Stimulated activated CD4-positive, alpha-beta T cell treated with anti-CD3 and anti-CD28 coated beads, TNF-alpha, amount 100 ng/mL, for 24 hours (primary cell): Measurements from ENCODE around the gene RRH.
"Not testable (repeated sequence)": the region's sequence is repeated elsewhere in the genome, so short reads cannot be mapped to it uniquely, and the experiment has no call there.

Source experiments
- DNase-seq, 3 experiments: peaks; one replicate each; pipeline ENCODE4 v3.0.0-alpha.2; 2020; ENCODE audit warnings: low read depth in 3 of 3

The RRH gene

GRCh38 chr4:109827672-109828071 is at the start of gene RRH:
Gene RRH (plus strand): TSS chr4:109827972. CDS start chr4:109828028, 56 bp downstream.
- no peak for DNase-seq

GRCh38 chr4:109782092-109782491 is 45.7 kb upstream of the RRH start:
- not testable (repeated sequence) for DNase-seq

GRCh38 chr4:109786846-109787245 is 40.9 kb upstream of the RRH start:
- no peak for DNase-seq

- no peak for DNase-seq
Measured at GRCh38 chr4:109787807-109788206, 40.0 kb upstream of the RRH start.

GRCh38 chr4:109795059-109795458 is 32.7 kb upstream of the RRH start:
- DNase-seq, result no peak

- no peak for DNase-seq
Measured at GRCh38 chr4:109798866-109799265, 28.9 kb upstream of the RRH start.

GRCh38 chr4:109801099-109801789 is 26.5 kb upstream of the RRH start:
- DNase-seq, result no peak

GRCh38 chr4:109801895-109802319 is 25.9 kb upstream of the RRH start, which contains the start of gene CFI:
Gene CFI (minus strand): TSS chr4:109801999. CDS start chr4:109801971, 28 bp downstream.
- no peak for DNase-seq

- no peak for DNase-seq
Measured at GRCh38 chr4:109803924-109804571, 23.7 kb upstream of the RRH start.

- DNase-seq, result no peak
Measured at GRCh38 chr4:109809655-109810054, 18.1 kb upstream of the RRH start.

- DNase-seq, result no peak
Measured at GRCh38 chr4:109810552-109811387, 17.0 kb upstream of the RRH start.

- no peak for DNase-seq
Measured at GRCh38 chr4:109811707-109812106, 16.1 kb upstream of the RRH start.

- DNase-seq, result peak; percentile 79 to 90 (median 82)
Measured at GRCh38 chr4:109815151-109816081, 12.4 kb upstream of the RRH start, which contains the start of gene GAR1. Gene GAR1 (plus strand): TSS chr4:109815762. CDS start chr4:109816165, 403 bp downstream.

GRCh38 chr4:109816082-109816442 is 11.7 kb upstream of the RRH start:
- peak in 2 of 3 experiments; percentile 11 to 38 for DNase-seq

- DNase-seq, result no peak
Measured at GRCh38 chr4:109816894-109817293, 10.9 kb upstream of the RRH start.

- no peak for DNase-seq
Measured at GRCh38 chr4:109818268-109818667, 9.5 kb upstream of the RRH start.

- no peak for DNase-seq
Measured at GRCh38 chr4:109820563-109820962, 7.2 kb upstream of the RRH start.

- DNase-seq, result no peak
Measured at GRCh38 chr4:109821185-109821584, 6.6 kb upstream of the RRH start.

GRCh38 chr4:109826719-109827118 is 1.1 kb upstream of the RRH start:
- DNase-seq, result no peak

GRCh38 chr4:109833756-109834155 is 6.0 kb downstream of the RRH start:
- DNase-seq, result no peak

GRCh38 chr4:109836985-109837384 is 9.2 kb downstream of the RRH start:
- DNase-seq, result no peak
